ENCODE measurements around the gene ACTA2.

The ACTA2 gene

DNA sequence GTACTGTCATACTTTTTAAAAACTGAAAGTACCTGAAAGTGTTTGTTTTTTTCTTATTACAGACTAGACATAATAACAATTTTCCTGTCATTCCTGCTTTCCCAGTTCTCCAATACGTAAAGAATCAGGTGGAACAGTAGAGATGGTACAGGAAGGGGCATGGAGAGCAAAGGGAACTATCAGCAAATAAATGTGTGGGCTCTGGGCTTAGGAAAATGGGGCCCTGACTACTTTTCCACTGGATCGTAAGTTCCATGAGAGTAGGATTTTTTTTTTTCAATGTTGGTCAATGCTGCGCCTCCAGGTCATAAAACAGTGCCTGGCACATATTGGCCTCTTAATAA is 22.8 kb upstream of the ACTA2 start:
- no peak for DNase-seq (ENCODE audit: extremely low read depth, low read depth)
- peak overlapping the region; percentile 33 for H3K4me3 ChIP-seq (replicated peaks; ENCODE audit: low read depth, low read length)
- TF ChIP-seq, protein P1, sequence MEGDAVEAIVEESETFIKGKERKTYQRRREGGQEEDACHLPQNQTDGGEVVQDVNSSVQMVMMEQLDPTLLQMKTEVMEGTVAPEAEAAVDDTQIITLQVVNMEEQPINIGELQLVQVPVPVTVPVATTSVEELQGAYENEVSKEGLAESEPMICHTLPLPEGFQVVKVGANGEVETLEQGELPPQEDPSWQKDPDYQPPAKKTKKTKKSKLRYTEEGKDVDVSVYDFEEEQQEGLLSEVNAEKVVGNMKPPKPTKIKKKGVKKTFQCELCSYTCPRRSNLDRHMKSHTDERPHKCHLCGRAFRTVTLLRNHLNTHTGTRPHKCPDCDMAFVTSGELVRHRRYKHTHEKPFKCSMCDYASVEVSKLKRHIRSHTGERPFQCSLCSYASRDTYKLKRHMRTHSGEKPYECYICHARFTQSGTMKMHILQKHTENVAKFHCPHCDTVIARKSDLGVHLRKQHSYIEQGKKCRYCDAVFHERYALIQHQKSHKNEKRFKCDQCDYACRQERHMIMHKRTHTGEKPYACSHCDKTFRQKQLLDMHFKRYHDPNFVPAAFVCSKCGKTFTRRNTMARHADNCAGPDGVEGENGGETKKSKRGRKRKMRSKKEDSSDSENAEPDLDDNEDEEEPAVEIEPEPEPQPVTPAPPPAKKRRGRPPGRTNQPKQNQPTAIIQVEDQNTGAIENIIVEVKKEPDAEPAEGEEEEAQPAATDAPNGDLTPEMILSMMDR (IDR thresholded peaks at IDR 0.05; ENCODE audit: low read depth, low read length, missing control alignments): no peak

DNA sequence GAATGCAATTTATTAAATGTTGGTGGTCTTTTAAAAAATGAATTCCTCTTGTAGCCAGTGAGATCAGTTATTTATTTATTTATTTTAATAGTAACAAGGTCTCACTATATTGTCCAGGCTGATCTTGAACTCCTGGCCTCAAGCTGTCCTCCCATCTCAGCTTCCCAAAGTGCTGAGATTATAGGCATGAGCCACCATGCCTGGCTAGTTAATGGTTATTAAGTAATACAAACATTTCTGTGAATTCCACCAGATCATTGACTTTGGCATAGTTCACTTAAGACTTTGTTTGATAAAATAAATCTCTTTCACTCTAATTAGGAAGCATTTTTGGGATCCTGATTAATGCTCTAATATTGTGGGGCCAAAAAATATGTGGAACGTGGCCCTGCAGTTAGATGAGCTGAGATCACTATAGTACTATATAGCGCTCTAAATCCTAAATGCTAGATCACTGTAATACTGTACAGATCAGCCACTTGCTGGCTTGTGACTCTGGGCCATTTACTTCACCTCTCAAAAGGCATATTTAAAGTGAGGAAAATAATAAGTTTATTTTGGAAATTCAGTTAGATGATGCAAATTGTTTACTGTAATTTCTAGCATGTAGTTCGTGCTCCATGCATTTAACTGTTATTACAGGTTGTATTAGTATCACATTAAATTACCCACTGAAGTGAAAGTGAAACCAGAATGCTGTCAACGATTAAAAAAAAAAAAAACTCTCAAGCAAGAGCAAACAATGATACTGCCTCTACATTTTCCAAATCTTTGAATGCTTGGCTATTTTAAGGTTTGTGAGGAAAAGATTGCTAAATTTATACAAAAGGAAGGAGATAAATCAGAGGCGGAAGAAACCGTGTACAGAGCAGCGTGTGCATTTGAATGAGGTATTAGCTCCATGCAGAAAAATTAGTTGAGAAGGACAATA is 22.1 kb upstream of the ACTA2 start:
- DNase-seq (ENCODE audit: extremely low read depth, low read depth): no peak
- peak overlapping the region; percentile 33 for H3K4me3 ChIP-seq (replicated peaks; ENCODE audit: low read depth, low read length)
- TF ChIP-seq, protein P1 (IDR thresholded peaks at IDR 0.05; ENCODE audit: low read depth, low read length, missing control alignments): no peak

DNA sequence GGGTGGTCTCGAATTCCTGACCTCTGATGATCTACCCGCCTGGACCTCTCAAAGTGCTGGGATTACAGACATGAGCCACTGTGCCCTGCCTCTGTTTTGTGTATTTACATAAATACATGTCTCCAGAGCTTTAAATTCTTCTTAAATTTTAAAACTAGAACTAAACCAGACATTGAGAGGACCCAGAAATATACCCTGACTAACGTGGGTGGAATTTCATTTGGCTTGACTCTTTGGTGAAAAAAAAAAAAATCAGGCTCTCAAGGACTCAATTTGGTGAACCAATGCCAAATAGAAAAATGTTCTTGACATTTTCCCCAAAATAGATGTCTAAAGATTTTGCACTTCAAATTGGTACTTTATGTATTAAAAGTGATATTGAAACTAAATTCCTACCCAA is 21.4 kb upstream of the ACTA2 start:
- H3K4me3 ChIP-seq (replicated peaks; ENCODE audit: low read depth, low read length): no peak overlapping the region
- TF ChIP-seq, protein P1 (IDR thresholded peaks at IDR 0.05; ENCODE audit: low read depth, low read length, missing control alignments): no peak
- DNase-seq (ENCODE audit: extremely low read depth, low read depth): no peak

DNA sequence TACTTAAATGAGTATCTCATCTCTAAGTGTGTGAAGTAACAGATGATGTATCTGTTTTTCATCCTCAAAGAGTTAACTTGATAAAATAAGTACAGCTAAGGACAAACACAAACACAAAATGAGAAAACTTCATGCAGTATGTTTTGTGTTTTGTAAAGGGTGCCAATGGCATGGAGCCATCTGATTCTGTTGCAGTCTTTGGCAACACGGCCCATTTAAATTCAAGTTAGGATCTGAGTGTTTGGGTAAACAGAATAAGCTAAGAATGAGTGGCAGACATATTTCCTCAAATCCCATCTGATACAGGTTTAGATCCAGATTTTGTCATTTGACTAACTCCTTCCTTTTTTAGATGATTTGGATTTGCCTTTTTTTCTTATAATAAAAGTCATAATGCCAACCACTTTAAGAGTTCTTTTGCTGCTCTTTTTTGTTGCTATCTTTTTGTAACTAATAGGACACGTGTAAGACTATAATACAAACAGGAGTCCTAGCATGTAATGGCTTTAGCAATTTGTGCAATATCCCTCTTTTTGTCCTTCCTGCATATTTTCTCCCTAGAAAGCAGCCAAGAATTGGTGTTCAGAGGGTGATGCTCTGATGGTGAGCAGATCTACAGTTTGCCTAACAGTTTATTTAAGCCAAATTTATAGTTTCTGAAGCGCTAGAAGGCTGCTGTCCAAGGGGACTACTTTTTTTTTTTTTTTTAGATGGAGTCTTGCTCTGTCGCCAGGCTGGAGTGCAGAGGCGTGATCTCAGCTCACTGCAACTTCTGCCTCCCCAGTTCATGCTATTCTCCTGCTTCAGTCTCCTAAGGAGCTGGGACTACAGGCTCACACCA is 18.9 kb upstream of the ACTA2 start:
- TF ChIP-seq, protein P1 (IDR thresholded peaks at IDR 0.05; ENCODE audit: low read depth, low read length, missing control alignments): no peak
- no peak for DNase-seq (ENCODE audit: extremely low read depth, low read depth)
- no peak overlapping the region for H3K4me3 ChIP-seq (replicated peaks; ENCODE audit: low read depth, low read length)

DNA sequence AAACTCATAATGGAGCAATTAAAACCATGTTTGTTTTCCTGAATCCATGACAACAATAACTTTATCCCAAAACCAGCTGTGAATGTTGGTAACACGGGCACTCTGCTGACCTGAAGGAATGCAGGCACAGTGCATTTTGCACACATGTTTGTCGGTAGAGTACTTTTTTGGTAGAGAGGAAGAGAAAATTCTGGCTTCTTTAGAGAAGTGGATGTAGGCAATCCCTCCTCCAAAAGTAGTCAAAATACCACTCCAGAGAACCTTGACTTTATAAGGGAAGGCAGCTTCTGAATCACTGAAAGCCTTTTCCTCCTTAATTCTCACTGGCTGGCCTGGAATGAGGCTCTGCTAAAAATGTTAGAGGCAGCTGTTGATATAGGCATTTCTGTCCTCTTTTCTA is 15.8 kb upstream of the ACTA2 start:
- TF ChIP-seq, protein P1 (IDR thresholded peaks at IDR 0.05; ENCODE audit: low read depth, low read length, missing control alignments): no peak
- no peak overlapping the region for H3K4me3 ChIP-seq (replicated peaks; ENCODE audit: low read depth, low read length)
- no peak for DNase-seq (ENCODE audit: extremely low read depth, low read depth)

DNA sequence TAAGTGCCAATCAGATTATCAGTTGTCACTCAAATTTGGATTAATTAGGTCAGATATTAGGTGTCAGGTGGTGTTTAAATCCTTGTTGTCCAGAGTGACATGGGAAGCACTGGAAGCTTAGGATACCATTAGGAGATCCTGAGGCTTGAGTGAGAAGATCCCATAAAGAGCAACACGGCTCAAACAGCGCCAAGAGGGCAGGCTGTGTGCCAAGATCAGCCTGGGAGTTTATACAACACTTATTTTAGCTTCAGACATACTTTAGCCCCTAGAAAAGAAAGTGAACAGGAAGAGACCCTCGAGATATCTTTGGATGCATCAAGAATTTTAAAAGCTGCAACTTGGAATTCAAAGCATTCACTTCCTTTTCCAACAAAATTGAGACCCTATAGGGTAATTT is 14.2 kb upstream of the ACTA2 start:
- no peak overlapping the region for H3K4me3 ChIP-seq (replicated peaks; ENCODE audit: low read depth, low read length)
- no peak for DNase-seq (ENCODE audit: extremely low read depth, low read depth)
- TF ChIP-seq, protein P1 (IDR thresholded peaks at IDR 0.05; ENCODE audit: low read depth, low read length, missing control alignments): no peak

Data from HFF-Myc (cell line).